Measurements from ENCODE around the gene CD79B.

Gene CD79B

DNA sequence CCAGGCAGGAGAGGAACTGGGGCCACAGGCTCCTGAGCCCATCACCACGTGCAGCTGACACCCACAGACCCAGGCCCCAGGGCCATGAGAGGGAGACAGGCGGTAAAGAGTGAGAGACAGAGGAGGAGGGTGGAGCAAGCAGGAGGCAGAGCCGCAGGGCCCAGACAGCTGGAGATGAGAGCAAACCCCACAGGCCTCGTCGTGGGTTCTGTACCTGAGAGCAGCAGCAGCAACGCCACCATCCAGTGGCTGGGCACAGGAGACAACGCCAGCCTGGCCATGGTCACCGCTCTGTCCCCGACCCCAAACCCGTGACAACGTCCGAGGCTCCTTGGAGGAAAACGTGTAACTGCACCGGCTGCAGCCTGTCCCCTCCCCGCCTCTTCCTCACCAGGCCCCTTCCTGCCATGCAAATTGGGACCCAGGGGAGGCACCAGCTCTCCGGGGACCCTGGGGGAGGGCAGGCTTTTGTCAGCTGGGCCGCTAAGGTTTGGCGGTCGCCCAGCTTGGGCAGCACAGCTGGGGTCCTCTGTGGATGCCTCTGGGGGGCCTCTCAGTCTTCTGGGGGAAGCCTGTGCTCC is at the start of gene CD79B:
CD79B (minus strand) TSS at position 351 of the 581 bp plus-strand sequence; CDS start at position 281, 70 bp downstream.
- no peak for DNase-seq (ENCODE audit: low read depth)

- no peak for DNase-seq (ENCODE audit: low read depth)
These were observed 46.4 kb upstream of the CD79B start for GRCh38 chr17:63978272-63979200.

DNA sequence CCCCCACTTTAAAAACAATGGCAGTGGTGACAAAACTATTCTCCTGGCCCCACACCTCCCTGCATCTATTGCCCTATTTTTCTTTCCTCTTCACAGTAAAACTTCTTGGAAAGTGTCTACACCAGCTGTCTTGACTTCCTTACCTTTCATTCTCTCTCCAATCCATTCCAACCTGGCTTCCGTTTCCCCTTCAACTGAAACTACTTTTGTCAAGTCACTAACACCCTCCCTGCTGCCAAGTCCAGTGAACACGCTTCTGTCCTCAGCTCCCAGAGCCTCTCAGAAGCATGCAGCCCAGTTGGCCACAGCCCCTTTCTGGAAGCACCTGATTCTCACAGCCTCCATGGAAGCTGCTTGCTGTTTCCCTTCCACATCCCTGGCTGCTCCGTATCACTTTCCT is 44.6 kb upstream of the CD79B start:
- DNase-seq (ENCODE audit: low read depth), result no peak

- DNase-seq (ENCODE audit: low read depth), result no peak
These were observed 43.5 kb upstream of the CD79B start for GRCh38 chr17:63975541-63976092.

DNA sequence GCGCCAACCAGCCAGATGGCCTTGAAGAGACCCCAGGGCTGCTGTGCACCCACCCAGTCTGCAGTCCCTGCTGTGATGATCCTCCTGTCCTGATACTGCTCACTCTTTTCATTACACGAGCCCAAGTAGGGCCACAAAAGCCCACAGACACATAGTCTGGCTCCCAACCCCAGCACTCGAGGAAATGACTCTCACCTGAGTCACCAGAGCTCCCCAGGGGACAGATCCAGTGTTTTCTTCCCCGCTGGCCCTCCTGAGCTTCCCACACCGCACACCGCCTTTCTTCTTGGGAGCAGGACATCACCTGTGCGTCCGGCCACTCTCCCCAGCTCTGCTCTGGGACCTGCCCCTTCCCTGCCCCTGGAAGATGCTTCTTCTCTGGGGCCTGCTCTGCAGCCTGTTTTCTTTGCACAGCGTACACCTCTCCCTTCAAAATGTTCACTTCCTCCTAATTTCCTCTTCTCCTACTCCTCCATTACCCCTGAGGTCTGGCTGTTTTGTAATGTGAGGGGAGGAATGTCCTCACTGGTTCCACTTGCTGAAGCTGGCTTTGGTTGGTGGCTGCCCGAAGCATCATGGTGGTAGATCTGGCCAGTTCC is 42.6 kb upstream of the CD79B start:
- no peak for DNase-seq (ENCODE audit: low read depth)

- DNase-seq (ENCODE audit: low read depth), result no peak
These were observed 41.9 kb upstream of the CD79B start for GRCh38 chr17:63973930-63974593.

DNA sequence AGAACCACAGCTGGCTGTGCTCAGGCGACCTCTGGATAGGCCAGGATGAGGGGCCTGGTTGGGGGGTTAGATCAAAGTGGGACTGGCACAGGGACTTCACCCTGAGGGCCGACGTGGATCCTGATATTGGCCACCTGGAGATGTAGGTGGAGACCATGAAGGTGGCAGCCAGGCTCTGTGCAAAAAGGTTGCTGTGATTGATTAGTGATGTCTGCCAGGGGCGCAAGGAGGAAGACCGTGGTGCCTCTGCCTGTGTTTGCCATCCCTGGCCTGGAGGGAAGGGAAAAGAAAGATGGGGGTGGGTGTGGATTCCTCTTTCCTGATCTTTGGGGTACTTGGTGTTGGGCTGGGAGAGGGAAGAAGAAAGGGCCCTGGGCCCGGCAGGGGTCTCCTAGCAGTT is 41.1 kb upstream of the CD79B start:
- DNase-seq (ENCODE audit: low read depth), result no peak

DNA sequence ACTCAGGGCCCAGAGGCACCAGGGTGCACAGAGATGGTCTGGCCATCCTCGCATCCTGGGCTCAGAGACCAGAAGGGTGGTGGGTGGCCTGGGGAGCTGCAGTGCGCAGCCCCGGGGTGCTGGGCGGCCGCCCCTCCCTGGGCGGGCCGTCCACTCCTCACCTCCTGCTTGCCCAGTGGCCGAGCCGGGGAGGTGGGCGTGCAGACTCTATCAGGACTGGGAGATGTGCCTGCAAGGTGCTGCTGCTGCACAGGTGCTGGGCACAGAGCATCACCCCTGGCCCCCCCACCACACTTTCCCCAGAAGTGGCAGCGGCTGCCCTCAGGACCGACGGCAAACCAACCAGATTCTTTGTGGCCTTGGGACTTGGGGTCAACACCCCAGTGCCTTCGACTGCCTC is 40.7 kb upstream of the CD79B start, which contains the start of gene SCN4A:
SCN4A (minus strand) TSS at position 123 of the 400 bp plus-strand sequence; CDS start at position 46, 77 bp downstream.
- no peak for DNase-seq (ENCODE audit: low read depth)

DNA sequence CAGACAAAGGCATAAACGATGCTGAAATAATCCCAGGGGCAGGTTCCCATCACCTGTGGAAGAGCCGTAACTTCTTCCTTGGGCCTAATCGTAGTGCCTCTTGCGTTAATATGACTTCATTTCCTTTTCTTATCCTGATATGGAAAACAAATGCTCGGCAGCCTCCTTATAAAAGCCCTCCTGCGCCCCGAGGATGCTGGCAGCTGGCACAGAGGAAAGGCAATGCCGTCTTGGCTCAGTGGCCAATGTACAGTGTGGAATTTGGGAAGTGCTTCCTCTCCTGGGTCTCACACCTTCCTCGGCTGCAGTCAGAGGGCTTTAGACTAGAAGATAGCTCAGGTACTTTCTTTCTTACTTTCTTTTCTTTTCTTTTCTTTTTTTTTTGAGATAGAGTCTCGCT is 37.1 kb upstream of the CD79B start:
- no peak for DNase-seq (ENCODE audit: low read depth)

DNA sequence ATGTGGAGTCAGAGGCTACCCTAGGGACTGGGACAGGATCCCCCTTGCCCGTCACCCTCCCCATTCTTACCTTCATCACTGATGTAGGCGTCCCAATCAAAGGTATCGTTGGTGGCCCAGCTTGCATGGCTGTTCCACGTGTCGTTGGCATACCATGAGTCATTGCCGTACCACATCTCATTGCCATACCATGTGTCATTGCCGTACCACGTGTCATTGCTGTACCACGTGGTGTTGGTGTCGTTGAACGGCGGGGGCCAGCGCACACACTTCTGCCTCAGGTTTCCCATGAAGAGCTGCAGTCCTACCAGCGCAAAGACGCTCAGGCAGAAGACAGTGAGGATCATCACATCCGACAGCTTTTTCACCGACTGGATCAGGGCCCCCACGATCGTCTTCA is 35.8 kb upstream of the CD79B start:
- no peak for DNase-seq (ENCODE audit: low read depth)

GRCh38 chr17:63966646-63967264 is 34.6 kb upstream of the CD79B start:
- no peak for DNase-seq (ENCODE audit: low read depth)

- DNase-seq (ENCODE audit: low read depth), result no peak
These were observed 31.0 kb upstream of the CD79B start for GRCh38 chr17:63963123-63963522.

- DNase-seq (ENCODE audit: low read depth), result no peak
These were observed 30.2 kb upstream of the CD79B start for GRCh38 chr17:63962298-63962744.

GRCh38 chr17:63961355-63962212 is 29.5 kb upstream of the CD79B start:
- no peak for DNase-seq (ENCODE audit: low read depth)

DNA sequence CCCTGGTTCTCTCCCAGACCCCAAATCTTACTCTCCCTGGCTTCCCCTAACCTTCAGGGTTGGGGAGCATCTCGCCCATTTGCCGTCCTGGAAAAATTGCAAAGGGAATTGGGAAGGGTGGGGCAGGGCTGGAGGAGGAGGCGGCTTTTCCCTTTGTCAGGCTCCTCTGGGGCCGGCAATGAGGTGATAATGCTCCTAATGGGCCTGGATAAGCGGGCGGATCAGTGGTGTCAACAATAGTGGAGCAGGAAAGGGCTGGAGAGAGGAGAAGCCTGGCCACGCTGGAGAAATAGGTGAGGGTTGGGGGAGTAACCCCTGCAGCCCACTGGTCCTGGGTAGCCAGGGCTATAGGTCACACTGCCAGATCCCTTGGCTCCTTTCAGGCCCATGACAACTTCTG is 28.3 kb upstream of the CD79B start:
- no peak for DNase-seq (ENCODE audit: low read depth)

GRCh38 chr17:63960006-63960405 is 27.9 kb upstream of the CD79B start:
- DNase-seq (ENCODE audit: low read depth), result no peak

DNA sequence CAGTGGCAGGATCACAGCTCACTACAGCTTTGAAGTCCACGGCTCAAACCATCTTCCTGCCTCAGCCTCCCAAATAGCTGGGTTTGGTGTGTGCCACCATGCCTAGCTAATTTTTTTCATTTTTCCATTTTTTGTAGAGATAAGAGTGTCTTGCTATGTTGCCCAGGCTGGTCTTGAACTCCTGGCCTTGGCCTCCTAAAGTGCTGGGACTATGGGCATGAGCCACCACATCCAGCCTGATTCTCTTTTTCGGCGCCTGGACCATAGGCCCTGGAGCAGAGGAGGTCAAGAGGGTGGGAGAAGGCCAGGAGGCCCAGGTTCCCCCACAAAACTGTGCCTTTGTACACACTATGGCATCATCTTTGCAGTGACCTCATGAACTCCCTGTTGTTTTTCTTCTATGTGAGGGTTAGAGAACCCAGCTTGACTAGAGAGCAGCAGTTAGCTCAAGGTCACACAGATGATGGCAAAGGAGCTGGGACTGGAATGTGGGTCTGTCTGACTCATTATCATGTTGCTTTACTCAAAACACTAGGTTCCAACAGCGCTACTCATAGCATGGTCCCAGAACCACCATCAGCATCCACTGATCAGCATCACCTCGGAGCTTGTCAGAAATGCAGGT is 24.3 kb upstream of the CD79B start:
- DNase-seq (ENCODE audit: low read depth), result no peak

- no peak for DNase-seq (ENCODE audit: low read depth)
These were observed 23.7 kb upstream of the CD79B start for GRCh38 chr17:63955791-63956190.

DNA sequence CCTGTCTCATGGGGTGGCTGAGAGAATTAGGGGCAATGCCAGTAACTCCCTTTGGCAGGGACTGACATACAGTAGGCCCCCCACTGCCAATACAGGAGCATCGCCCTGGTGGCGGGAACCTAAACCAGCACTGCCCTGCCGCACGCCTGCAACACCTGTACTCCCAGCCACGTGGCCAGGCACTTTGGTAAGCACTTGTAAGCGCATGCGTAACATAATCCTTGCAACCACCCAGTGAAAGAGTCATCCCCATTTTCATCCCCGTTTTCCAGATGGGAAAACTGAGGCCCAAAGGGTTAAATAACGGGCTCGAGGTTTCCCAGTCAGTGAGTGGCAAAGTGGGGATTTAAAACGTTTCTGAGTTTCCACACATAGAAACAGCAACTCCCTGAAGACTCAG is 23.1 kb upstream of the CD79B start:
- DNase-seq (ENCODE audit: low read depth), result no peak

DNA sequence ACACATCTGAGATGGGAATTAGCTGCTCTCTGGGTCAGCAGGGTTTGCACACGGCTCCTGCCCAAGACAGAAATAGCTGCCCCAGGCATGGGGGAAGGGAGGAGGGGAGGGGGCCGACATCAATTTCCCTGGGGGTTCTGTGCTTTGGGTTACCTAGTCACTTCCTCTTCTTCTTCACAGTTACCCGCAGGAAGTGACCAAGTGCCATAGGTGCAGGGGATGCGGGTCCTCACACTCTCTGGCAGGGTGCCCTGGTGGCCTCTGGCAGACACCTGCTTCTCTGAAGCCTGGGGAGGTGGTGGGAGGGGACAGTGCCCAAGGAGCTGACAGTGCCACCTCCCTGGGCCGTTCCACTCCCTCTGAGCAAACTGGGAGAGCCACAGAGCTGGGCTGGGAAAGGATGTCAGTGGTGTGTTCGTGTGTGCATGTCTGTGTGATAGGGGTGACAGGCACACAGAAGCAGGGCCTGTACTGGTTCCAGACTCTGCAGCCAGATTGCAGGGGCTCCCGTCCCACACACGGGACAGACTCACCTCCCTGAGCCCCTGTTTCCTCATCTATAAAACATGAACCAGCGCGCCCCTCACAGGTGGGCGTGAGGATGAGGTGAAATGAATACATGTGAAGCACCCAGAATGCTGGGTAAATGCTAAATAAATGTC is 22.4 kb upstream of the CD79B start:
- DNase-seq (ENCODE audit: low read depth), result no peak
